GM19239 (cell line): ENCODE measurements around the gene GRM3.

Source experiments
- DNase-seq: peaks from one replicate; pipeline ENCODE4 v3.0.0; 2011; ENCODE audit warnings: low spot score; ENCODE audit not compliant: insufficient read length
- FAIRE-seq: peaks from 2 replicates; lab custom pipeline; 2011; peaks lifted over from hg19 to GRCh38; lab: Jason Lieb, UNC

GRM3 gene

DNA sequence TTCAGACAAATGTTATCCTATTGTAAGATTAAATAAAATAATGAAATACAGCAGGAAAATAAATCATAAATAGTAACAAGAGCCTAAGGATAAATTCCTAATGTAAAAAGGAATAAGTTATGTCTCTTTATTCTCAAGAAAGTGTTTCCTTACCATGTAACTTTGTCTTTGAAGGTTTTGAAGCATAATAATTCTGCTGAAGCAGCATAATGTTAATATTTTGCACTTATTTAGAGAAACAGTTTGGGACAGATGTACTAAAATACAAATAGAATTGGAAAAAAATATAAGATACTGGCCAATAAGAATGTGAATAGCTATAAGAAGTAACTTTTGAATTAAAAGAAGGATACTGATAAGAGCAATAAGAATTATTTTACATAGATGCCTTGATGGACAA, 45.7 kb downstream of the GRM3 start:
- DNase-seq (no peak), FAIRE-seq (no peak)

DNA sequence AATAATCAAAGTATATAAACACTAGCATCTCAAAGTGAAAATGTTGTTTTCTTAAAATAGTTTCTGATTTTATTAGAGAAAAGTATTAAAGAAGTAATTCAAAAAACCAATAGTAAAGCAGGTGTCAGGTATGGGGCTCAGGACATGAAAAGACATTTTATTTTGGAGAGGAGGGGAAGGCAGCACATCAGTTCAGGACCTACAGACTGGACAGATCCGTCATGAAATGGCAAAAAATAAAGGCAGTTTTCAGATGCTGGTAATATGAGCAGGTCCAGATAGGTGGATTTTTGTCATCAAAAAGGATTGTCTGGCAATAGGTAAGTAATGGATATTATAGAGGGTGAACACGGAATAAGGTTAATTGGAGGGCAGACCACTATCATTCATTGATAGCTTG, 49.0 kb downstream of the GRM3 start:
- no peak for DNase-seq
- no peak for FAIRE-seq

DNA sequence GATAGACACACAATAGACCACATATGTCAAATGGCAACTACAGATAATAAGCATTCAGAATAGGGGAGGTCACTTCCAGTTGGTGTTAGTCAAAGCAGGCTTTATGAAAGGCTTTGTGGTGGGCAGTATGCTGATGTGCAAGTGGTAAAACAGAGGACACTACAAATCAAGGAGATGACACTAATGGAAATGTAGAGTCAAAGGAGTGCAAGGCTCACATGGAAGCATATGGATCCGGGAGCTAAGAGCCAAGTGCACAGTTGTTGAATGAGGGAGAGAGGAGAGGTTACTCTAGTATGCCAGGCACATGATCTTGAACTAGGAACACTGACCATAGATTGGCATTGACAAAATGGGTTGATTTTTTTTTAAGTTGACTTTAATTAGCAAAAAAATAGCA, 62.7 kb downstream of the GRM3 start:
- no peak for DNase-seq

DNA sequence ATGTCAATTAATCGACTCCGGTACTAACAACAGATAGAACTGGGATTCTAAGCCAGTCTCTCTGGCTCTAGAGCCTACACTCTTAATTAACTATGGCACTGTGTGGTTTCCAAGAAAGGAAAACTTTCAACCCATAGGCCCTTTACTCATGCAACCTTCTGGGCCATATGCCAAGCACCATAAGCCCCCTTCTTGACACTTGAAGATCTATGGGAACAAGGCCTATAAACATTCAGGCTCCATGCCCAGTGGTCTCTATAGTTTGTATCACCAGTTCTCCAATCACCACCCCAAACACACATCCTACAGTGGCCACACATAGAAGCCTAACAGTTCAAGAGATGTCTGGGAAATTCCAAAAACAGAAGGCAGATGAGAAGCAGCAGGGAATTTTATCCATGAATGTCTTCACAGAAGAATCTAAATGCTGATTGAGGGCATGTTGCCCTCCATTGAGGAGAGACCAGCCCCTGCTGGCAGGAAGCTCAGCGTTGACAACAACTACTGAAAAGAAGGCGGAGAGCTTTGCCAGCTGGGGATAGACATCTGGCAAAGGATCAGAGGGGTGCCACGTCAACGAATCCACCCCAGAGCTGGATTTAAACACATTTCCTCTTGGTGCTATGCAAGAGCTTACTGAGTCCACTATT, 64.4 kb downstream of the GRM3 start:
- no peak for FAIRE-seq
- DNase-seq = no peak

More for the DNA sequence above, 62.7 kb downstream of the GRM3 start:
- no peak for FAIRE-seq

DNA sequence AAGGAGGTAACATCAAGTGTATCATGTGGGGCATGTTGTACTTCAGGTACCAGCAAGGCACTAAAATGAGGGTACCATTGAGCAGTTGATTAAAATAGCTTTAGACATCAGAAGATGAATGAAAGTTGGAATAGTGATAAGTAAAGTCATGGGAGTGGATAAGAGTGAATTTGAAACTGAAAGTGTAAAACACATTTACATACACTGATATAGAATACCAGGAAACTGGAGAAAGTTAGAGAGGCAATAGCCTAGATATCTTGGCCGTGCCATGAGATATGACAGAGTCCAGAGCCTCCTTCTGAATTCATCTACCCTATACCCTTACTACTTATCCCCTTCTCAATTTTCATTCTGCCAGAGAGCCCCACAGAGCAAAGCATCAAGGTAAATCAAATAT, 76.6 kb downstream of the GRM3 start:
- FAIRE-seq (no peak), DNase-seq (no peak)

DNA sequence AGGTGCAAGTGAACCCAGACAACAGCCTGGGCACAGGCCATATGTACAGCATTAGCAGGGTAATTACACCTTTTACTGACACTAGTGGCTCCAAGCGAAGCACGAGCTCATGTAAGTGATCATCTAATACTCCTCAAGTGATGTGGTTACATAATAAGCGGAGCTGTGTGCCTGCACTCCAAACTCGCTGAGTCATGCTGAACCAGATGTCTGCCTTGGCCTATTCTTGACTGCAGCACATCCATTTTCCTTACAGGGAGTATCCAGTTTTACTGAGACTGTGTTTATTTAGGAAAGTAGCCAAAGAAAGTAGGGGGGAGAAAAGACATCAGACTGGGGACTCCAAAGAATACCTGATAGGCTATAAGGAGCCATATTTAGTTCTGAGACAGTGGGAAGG, 90.1 kb downstream of the GRM3 start:
- DNase-seq = no peak
- FAIRE-seq = no peak

DNA sequence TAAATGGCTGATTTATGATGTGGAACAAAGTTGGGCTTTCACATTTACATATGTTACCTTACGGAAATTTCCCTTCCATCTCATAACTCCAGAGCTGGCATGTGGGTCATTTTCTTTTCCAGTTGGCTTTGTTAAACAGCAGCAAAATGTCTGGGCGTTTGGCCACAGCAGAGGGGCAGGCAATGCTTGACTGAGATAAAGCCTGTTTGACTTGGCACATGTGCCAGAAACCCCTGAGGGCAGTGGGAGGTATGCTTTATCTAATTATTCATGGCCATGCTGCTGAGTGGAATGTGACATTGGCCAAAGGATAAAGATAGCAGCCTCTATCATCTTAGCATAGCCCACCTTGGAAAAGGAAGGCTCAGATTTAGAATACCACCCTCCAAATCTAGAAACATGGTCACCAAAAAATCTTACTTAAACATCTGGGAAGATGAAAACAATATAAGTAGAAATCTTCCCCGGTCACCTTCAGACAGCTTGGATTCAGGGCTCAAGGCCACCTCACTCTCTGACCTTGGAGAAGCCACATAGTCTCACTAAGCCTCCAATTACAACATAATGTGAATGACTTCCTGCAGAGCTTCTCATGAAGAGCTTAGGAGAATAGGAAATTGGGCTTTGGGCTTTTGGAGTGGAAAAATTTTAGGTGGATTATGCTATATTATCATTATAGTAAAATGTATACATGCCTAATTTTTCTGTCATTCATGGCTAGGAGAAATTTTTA, 101.5 kb downstream of the GRM3 start:
- no peak for FAIRE-seq

DNA sequence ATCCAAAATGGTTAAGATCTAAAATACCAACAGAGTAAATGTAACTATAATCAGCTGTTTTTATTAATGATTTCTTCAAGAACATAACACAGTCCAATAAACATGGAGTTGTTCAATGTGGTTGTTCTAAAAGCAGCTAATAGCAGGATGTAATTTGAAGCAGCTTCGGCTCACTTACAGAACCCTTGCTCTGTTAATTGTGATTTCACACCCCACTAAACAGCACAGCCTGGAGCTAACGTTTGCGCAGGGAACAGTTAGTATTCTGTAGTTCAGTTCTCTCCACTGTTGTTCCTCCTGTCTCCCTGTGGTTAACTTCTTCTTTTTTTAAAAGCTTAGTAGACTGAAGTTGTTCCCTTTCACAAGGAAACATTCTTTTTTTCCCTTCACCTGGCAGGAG, 104.0 kb downstream of the GRM3 start:
- DNase-seq (no peak), FAIRE-seq (no peak)

More for the DNA sequence above, 101.5 kb downstream of the GRM3 start:
- no peak for DNase-seq

DNA sequence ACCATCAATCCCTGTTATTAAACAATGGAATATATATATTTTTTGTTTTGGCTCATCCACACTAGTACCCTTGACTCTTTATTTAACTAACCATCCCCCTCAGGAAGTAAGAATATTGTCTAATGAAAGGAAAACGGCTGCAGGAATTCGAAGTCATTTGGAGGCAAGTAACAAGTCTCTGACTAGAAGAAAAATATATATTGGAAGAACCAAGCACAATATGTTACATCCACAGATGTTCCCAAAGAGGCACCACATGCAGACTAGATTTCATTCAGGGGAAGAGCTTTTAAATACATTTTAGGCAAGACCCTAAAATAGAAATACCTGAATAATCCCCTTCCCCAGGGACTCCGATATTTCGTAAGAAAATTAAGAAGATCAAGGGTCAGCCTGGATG, 104.5 kb downstream of the GRM3 start:
- DNase-seq (no peak), FAIRE-seq (no peak)

DNA sequence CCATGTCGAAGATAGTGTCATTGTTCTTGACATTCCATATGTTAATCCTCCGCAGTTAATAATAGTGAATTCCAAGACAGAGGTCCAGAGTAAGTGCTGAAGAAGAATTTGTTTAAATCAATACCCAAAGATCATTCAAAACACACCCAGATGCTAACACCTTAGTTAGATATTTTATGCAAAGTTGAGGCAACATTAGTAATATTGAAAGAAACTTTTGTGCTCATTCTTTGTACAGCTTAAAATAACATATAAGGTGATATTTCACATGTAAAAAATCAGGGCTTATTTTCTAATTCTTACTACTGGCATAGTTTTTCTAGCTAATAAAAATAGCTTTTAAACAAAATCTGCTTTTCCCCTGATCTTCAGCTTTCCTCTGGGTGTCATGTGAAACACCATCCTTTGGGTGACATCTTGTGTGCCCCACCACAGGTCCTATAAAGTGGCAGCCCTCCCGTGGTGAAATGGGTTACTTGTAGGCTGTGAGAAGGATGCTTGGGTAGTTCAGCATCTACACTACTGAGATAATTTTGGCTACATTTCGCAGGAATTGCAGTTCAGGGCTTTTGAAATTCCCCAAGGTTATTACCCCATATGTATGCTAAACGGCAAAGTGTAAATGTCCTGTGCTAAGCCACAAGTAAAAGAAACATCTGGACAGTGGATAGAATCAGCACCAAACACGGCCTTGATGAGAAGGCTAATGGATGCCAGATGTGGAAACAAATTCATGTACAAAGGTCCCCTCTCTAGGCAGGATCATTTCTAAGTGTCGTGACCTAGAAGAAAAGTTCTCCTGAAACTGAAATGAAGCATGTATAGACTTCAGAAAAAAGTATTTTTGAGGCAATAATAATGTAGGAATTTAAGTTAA, 105.4 kb downstream of the GRM3 start:
- FAIRE-seq = no peak
- no peak for DNase-seq

DNA sequence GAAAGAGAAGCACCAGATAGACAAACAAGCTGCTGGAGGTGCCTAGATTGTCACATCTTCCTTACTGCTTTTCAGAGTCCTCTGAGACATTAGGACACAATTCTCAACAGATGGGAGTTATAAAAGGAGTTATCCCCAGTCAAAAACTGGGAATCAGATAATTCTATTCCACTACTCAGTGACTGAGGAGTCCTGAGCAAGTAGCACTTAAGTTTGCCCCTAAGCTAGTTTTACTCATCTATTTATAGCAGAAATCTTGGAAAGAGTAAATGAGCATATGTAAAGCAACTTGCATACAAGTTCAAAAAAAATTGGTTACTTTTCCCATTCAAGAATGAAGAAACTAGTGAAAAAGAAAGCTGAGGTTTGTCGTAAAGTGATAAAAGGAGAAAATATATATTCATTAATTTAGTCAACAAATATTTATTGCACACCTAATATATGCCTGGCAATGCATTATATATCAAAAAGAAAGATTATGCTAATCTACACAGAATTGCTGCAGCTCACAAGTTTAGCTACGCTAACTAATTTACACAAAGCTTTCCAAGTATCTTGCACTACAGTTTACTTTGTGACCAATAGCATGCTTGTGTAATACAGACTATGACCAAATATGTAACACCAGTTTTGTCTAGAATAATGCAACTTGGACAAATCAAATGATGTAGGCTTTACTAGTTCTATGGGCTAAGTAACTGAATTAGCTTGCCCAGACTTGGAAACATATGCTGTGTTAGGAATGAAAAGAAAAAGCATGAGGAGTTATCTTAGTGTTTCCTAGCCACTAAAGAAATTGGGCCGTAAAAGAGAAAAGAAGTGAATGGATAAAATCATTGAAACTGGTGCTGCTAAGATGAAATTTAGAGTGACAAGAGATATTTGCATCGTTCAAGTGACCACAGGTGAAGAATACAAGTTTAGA, 106.3 kb downstream of the GRM3 start:
- no peak for DNase-seq
- no peak for FAIRE-seq

DNA sequence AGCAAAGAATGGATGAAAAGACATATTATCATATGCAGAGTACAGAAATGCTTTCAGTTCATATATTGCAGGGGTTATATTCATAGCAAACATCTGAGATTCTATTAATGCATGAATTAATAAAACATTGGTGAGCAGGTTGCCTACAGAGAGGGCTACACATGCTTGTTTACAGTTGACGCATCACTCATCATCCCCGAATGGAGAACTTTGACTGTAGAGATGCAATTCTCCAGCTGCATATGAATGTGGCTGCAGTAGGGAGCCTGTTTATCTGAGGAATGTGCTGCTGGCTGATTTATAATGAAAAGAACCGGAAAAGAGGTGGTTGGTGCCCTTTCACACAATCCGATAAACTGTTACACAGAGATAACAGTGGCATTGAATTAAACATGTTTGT, 116.5 kb downstream of the GRM3 start:
- no peak for FAIRE-seq
- no peak for DNase-seq

DNA sequence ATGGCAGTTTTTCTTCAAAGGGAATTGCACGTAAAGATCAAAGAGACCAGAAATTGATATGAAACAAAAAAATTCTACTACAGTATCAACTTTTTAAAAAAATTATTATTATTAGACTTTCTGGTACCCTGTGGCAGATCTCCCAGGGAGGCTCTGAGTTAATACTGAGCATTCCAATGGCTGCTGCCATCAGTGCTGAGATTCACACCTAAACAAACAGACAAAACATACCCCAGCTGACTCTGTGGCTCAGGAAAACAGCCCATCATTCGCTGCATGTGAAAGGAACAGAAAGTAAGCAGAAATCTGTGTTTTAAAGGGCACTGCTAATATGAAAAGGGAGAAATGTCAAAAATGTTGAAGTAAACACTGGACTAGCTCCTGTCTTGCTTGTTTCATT, 118.4 kb downstream of the GRM3 start:
- DNase-seq (no peak), FAIRE-seq (no peak)

DNA sequence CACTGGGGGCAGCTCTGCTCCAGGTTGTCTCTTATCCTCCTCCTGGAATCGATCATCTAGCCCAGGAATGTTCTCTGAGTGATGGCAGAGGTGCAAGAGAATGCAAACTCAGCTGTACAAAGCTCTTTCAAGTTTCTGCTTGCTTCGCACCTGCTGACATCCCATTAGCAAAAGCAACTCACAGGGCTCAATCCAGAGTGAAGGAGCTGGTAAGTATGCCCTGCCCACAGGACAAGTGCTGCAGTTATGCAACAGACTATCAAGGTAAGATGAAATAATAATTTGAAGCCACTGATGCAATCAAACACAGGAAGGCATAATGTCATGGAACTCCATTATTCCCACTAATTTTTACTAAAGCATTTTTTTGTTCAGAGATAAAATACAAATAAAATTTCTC, 122.2 kb downstream of the GRM3 start:
- no peak for DNase-seq
- no peak for FAIRE-seq

DNA sequence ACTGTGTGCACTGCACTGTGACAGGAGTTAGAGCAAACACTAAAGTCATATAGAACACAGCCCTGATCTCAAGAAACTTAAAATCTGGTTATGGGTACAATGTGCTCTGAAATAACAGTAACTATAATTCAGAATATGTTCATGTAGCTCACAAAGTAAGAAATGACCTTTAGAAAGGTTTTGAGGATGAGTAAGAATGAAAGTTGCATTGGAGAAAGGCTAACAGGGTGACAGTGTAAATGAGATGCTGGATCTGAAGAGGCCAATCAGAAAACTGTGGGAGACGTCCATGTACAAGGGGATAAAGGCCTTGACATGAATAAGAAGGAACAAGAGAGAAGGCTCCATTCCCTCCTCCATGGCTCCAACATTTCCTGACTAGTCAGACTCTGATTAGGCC, 124.7 kb downstream of the GRM3 start:
- no peak for DNase-seq
- no peak for FAIRE-seq

DNA sequence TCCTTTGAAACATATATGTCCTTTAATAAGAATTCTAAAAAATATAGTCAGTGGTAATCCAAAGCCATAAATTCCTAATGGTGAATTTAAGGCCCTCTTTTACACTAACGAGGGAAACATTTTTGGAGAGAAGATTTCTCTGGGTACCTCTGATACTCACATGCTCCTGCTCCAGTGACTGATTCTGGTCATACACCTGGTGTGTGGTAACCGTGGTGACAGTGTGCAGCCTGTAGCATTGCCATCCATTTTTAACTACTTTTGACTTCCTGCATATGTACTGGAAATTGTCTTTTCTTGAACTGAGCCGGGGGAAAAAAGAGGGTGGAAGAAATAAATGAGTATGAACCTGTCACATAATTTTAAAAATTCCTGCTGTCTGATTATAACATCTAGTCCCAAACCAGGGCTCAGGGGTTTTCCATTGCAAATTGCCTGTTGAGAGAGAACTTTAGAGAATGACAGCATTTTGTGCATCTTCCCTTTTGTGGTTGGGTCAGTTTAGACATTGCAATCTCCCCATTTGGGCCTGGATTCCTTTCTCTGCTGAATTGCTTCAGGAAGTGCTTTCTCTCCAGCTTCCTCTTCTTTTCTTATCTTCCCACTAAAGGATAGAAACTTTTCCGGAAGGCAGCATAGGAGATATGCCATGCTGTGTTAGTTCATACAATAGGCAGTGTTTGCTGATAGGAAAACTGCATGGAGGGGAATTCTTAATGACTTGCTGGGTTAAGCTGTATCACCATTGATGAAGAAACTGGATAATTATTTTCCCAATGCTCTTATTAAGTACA, 125.5 kb downstream of the GRM3 start:
- no peak for FAIRE-seq
- no peak for DNase-seq

DNA sequence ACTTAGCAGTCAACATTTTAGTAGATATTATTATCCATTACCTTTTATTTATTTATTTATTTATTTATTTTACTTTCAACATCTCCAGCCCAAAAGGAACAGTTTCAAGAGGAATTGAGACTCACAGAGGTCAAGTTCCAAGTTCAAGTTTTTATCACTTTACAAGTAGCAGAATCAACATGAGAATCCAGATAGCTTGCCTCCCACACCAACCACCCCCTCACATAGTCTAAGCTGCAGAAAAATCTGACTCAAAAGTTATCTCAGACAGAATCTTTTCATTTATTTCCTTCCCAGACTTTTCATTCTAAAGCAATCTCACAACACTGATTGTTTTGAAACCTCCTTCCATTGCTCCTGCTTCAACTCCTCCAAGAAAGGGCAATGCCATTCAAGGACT, 129.6 kb downstream of the GRM3 start:
- FAIRE-seq (no peak), DNase-seq (no peak)

DNA sequence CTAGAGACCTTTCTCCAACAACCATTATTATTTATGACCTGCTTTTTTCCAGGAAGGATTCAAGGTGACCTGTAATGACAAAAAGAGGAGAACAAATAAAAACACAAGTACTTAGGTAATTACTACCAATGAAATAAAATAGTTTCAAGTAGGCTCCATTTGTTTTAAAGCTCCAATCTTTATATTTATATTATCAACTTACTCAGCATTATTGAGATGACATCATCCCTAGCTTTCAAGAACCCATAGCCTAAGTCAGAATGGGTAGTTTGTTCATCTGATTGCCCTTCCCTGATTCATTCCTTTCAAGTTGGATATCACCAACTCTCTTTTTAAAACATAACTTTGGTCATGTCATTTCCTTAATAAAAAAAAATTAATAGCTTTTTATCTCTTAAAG, 131.5 kb downstream of the GRM3 start:
- no peak for DNase-seq
- no peak for FAIRE-seq

DNA sequence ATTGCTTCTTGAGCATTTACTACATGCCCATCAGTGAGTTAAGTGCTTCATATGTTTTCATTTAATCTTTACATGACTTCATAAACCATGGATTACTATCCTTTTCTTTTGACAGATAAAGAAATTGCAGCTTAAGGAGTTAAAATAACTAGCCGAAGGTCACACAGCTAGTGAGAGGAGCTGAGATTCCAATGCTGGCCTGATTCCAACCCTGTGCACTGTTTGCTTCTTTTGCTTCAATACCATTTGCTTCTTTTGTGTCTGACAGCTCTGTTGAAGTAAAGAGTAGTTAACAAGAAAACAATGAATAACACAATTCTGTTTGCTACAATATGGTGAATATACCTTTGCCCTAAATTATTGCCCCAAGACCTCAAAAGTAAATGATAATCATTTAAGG, 132.4 kb downstream of the GRM3 start:
- DNase-seq (no peak), FAIRE-seq (no peak)
